Activated naive CD4-positive, alpha-beta T cell treated with anti-CD3 and anti-CD28 coated beads, Interleukin-2, amount 50 U/mL, for 72 hours (primary cell): ENCODE data around the gene TAS2R60. TPM values are rescaled to one million over a fixed set of nuclear protein-coding genes. Genes with fewer than 3 reads are reported as not detected.
"Not testable (repeated sequence)": the region's sequence is repeated elsewhere in the genome, so short reads cannot be mapped to it uniquely, and the experiment has no call there.

Experiments used
- ATAC-seq, 2 donors: fragments of 150-1000 bp; cut with Tn5 transposase; 2 replicates each; pipeline ENCODE4 v1.10.0; 2021; ENCODE audit warnings: mild to moderate bottlenecking in 2 of 2, moderate library complexity in 2 of 2
- DNase-seq, 2 donors: peaks; one replicate each; pipeline ENCODE4 v3.0.0; 2021 to 2022; ENCODE audit warnings: low spot score in 2 of 2
- H3K27ac Mint-ChIP-seq, 2 donors: one replicate each; pipeline ENCODE4 v1.8.0; 2022; ENCODE audit warnings: mild to moderate bottlenecking in 2 of 2, mixed read lengths in 2 of 2
- H3K36me3 Mint-ChIP-seq, 2 donors: one replicate each; pipeline ENCODE4 v1.8.0; 2022; ENCODE audit warnings: mixed read lengths in 2 of 2
- H3K9me3 Mint-ChIP-seq, 2 donors: one replicate each; pipeline ENCODE4 v1.8.0; 2022; ENCODE audit warnings: mixed read lengths in 2 of 2
- total RNA-seq, 2 donors: library from RNA; stranded (reverse); gene quantifications; one replicate each; pipeline ENCODE4 v1.2.3, GENCODE V29; 2022

Gene TAS2R60
- total RNA-seq, 2 donors from 2014 or later, result not detected

DNA sequence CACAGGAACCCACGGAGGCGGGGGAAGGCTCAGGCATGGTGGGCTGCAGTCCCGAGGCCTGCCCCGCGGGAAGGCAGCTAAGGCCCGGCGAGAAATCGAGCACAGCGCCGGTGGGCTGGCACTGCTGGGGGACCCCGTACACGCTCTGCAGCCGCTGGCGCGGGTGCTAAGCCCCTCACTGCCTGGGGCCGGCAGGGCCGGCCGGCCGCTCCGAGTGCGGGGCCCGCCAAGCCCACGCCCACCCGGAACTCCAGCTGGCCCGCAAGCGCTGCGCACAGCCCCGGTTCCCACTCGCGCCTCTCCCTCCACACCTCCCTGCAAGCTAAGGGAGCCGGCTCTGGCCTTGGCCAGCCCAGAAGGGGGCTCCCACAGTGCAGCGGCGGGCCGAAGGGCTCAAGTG is 18.8 kb upstream of the TAS2R60 start:
- H3K27ac Mint-ChIP-seq, H3K36me3 Mint-ChIP-seq, H3K9me3 Mint-ChIP-seq, ATAC-seq, DNase-seq: not testable (repeated sequence)

DNA sequence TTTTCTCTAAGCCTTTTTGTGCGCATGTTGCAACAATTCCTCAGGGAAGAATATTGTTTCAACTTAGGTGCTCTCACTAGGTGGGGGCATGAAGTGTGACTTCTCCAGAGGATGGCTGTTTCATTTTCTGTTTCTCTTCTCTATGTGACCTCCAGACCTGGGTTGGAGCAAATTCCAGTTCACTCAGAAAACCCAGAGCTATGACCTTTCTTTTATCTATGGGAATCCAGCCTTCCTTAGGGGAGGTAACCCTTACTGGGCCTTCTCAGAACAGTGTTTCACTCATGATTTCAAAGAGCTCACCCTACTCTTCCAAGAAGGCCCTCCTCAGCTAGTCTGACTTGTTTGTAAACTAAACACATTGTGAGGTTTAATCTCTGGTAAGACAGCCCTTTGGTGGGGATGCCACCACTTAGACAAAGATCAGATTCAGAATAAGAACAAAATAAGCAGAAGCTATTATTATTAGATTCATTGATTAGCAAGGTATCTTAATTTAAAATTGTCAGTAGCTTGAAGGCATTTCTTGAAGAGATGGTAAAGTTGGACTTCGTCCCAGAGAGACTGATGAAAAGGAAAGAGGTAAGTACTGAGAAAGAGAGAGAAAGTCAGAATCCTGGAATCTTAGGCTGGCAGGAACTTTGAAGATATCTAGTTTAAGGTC is 16.6 kb upstream of the TAS2R60 start:
- peak in 1 of 2 donors; percentile 48 for ATAC-seq
- H3K36me3 Mint-ChIP-seq, result no peaks in the 10 kb centered on the region
- peak overlapping the region in 1 of 2 donors; percentile 45 for H3K27ac Mint-ChIP-seq
- DNase-seq, result no peak
- no peaks in the 10 kb centered on the region for H3K9me3 Mint-ChIP-seq

DNA sequence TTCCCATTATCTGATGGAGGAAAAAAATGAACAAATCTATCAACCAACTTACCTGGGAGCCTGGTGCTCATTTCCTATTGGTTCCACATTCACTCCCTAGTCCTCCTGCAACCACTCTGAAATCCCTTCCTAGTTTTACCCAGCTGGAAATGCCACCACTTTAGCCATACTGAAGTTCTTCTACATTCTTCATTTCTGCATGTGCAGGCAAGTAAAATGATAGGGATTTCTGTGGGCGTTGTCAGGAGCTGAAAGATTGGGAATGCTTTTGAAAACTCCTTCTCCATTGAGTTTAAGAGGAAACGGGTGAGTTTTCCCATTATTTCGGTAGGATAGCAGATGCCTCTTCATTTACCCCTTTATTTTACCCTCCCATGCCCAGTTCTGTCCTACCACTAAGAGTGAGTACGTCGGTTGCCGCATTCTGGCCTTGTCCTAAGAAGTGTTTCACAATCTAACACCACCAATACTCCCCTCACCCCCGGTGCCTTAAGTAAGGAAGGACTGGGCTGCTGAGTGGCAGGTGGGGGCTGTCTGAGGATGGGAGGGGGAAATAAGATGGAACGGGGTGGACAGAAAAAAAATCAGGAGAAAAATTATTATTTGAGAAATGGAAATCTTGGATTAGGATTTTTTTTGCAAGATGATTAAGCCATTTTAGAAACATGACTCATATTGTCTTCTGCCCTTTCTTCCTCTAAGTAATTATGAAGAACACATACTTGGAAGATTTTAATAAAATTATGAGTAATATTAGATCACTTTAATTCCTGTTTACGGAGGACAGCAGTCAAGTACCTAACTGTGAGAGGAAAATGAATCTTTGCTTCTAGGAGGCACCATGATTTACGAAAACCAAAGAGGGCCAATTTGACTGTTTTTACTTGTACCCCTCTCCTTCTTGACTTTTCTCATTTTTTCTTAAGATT is 13.2 kb upstream of the TAS2R60 start:
- ATAC-seq (no peak), DNase-seq (no peak)
- no peak overlapping the region for H3K27ac Mint-ChIP-seq
- H3K9me3 Mint-ChIP-seq, result no peaks in the 10 kb centered on the region
- H3K36me3 Mint-ChIP-seq, result no peaks in the 10 kb centered on the region

DNA sequence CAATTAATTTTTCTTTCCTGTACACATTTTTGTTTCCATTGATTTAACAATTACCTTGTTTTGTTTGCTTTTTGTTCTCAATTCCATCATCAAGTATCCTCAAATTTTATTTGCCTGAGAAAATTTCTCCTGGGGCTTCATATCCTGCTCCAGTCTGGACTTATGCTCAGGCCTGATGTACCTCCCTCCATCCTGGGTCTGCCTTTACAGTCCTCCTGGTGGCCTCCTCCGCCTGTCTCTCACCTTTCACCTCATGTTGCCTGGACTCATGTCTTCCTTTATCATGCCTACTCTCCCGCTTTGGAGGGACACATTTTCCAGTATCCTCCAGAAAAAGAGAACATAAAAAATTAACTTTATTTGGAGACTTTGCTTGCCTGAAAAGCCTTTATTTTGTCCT is 12.1 kb upstream of the TAS2R60 start:
- ATAC-seq (no peak), DNase-seq (no peak)
- Mint-ChIP-seq H3K9me3 (no peaks in the 10 kb centered on the region), H3K27ac (no peak overlapping the region), H3K36me3 (no peaks in the 10 kb centered on the region)

DNA sequence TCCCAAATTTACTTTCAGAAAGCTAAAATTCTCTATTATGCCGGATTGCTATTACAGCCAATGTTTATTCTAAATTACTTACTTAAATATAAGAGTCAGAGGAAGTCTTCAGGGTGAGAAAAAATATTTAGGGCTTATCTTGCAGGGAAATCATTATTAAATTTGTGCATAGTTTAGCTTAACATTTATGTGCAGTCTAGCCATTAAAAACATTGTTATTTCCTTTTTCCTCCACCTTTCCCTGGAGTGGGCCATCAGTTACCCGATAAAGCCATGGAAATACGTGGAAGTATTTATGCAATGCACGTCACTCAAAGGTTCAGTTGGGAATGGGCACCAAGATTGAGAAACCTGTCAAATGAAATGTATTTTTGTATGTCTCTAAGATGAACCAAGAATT is 9.5 kb upstream of the TAS2R60 start:
- H3K27ac Mint-ChIP-seq, result no peak overlapping the region
- ATAC-seq (no peak), DNase-seq (no peak)
- H3K36me3 Mint-ChIP-seq, result no peaks in the 10 kb centered on the region
- H3K9me3 Mint-ChIP-seq, result peaks cover 0 to 3% of the 10 kb centered on the region in 2 donors

DNA sequence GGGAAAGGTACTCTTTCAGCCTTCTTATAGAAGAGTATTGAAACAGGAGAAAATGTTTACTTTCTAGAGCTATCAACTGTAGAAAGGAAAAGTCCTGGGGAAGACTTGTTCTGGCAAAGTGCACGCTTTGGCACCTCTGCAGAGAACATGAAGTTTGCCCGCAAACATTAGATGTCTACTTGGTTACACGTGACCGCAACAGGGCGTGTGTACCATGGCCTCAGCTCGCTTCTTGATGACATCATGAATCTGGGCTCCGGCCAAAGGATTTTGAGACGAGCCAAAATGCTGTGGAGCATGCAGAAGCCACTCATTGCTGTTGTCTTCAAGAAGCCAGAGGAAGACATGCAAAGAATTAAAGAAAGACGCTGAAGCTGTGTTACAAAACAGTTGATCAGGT is 8.6 kb upstream of the TAS2R60 start:
- no peak overlapping the region for H3K27ac Mint-ChIP-seq
- no peak for DNase-seq
- peaks cover 0 to 5% of the 10 kb centered on the region in 2 donors for H3K9me3 Mint-ChIP-seq
- no peak for ATAC-seq
- no peaks in the 10 kb centered on the region for H3K36me3 Mint-ChIP-seq

DNA sequence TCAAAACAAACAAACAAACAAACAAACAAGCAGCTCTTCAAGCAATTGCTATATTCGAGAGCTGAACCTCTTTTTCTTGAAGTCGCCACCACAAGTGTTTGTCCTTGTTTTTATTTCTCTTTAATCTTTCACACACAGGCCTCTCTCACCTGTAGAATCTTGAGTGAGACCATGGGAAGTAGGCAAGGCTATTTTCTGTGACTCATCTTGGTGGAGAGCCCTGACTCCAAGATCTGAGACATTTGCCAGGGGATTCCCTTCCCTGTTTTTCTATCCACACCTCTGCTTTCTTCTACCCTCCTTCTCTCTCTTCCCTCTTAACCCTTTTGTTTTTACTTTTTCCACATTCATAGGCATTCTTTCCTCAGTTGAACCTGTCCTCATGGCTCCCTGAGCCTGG is 8.0 kb upstream of the TAS2R60 start:
- no peak for ATAC-seq
- Mint-ChIP-seq H3K27ac (no peak overlapping the region), H3K36me3 (no peaks in the 10 kb centered on the region), H3K9me3 (peaks cover 0 to 5% of the 10 kb centered on the region in 2 donors)
- DNase-seq, result no peak

DNA sequence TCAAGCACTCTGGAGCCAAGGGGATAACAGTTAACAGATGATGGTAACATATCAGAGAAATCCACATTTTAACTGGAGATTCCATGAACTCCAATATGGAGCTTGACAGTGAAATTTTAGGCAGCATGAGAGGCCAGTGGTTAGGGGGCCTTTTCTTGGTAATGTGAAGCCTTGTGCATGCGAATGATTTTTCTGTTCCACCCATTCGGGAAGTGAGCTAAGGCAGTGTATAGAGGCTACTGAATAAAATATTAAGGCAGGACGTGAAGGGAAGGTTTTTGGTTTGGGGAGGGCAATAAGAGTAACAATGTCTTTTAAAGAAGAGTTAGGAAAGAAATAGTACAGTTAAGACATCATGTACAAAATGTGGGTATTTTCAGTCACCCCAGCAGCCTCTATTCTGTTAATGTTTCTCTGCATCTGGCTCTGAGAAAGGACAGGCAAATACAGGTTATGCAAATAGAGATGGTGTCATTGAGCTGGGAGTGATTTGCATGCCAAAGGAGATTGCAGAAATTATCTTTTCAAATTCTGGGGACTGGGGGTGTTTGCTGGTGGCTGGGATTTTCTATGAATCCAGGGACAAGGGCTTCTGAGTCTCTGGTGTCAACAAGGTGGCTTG is 6.8 kb upstream of the TAS2R60 start:
- peaks cover 0 to 5% of the 10 kb centered on the region in 2 donors for H3K9me3 Mint-ChIP-seq
- peak overlapping the region in 1 of 2 donors; percentile 24 for H3K27ac Mint-ChIP-seq
- ATAC-seq, result no peak
- no peak for DNase-seq
- H3K36me3 Mint-ChIP-seq, result no peaks in the 10 kb centered on the region

DNA sequence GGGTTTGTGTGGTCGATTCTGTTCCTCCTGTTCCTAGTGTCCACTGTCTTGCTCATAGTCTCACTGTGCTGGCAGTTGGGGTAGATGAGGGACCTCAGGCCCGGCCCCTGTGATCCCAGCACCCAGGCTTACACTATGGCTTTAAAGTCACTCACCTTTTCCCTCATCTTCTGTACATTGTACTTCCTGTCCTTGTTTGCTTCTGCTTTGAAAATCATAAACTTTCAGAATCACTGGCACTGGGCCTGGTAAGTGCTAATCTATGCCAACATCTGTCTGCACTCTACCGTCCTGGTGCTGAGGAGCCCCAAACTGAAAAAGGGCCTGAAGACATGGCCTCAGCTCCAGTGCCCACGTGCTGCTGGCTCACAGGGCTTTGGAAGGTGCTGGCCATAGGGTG is 5.7 kb upstream of the TAS2R60 start:
- peak; percentile 58 to 62 for ATAC-seq
- Mint-ChIP-seq H3K27ac (peak overlapping the region; percentile 45 to 86), H3K36me3 (no peaks in the 10 kb centered on the region), H3K9me3 (peaks cover 0 to 5% of the 10 kb centered on the region in 2 donors)
- no peak for DNase-seq

DNA sequence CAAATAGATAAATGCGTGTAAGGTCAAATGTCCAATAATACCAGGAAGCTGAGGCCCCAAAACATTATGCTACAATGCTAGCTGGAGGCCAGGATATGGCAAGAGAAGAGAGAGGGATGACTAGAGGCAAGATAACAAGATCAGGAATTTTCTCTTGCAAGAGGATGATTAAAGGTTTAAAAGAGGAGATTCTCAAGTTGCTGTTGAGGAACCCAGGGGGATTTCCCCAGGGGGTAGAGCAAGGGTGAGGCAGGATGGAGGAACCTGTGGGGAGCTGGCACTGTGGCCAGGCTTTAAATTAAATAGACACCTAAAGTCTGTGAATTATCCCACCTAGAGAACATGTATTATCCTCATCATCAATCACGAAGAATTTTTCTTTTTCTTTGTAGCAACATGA is 3.4 kb upstream of the TAS2R60 start:
- H3K27ac Mint-ChIP-seq, result no peak overlapping the region
- peaks cover 0 to 5% of the 10 kb centered on the region in 2 donors for H3K9me3 Mint-ChIP-seq
- ATAC-seq (no peak), DNase-seq (no peak)
- no peaks in the 10 kb centered on the region for H3K36me3 Mint-ChIP-seq

DNA sequence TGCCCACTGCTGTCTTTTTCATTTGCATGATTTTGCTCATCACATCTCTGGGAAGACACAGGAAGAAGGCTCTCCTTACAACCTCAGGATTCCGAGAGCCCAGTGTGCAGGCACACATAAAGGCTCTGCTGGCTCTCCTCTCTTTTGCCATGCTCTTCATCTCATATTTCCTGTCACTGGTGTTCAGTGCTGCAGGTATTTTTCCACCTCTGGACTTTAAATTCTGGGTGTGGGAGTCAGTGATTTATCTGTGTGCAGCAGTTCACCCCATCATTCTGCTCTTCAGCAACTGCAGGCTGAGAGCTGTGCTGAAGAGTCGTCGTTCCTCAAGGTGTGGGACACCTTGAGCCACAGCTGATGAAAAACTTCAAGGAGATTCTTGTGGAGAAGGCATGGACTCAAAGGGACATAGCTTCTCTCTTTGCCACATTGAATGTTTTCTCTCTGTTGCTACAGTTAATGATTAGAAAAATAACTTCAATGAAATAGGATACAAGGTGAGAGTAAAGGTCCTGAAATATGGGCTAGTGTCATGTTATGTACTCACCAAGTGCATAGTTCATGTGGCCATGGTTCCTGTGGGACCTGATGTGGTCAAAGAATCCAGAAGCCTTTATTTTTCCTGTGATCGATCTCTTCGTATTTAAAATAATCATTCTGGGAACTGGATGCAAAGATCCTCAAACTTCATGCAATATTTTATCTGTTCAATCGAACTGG is 970 bp downstream of the TAS2R60 start:
- no peak for DNase-seq
- no peak overlapping the region for H3K27ac Mint-ChIP-seq
- H3K9me3 Mint-ChIP-seq, result no peaks in the 10 kb centered on the region
- no peaks in the 10 kb centered on the region for H3K36me3 Mint-ChIP-seq
- ATAC-seq, result no peak

DNA sequence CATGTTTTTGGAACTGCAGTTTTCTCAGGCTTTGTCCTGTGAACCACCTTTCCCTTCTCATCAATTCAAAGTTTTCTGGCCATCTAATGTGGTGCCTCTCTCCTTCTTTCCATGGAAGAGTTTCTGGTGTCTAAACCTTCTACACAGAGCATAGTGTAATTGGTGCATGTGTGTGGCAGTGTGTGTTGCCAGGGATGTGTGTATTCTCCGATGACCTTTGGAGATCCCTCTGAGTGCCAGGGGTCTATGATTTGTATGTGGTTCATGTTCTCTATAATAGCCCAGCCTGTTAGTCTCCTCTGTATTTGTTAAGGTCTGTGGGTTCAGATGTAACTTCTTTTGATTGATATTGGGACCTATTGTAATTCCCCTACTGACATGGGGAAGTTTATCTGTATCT is 1.5 kb downstream of the TAS2R60 start:
- ATAC-seq (no peak), DNase-seq (no peak)
- Mint-ChIP-seq H3K27ac (no peak overlapping the region), H3K36me3 (no peaks in the 10 kb centered on the region), H3K9me3 (no peaks in the 10 kb centered on the region)

DNA sequence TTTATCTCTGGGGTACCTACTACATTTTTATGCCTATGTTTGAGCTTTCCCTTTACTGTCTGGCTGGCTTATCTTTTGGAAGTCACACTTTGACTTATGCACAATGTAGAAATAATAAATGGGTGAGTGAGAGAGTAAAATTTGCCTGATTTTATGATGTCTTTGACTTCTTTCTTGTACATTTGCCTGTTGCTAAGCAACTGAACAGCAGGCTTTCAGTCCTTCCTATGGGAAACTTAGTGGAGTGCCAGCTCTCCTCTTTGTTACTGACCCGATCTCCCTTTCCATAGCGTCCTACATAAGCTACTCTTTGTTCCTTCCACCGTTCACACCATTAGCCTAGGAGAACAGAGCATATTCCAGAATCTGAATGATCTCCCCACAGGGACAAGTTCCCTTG is 4.2 kb downstream of the TAS2R60 start:
- DNase-seq (no peak), ATAC-seq (no peak)
- Mint-ChIP-seq H3K27ac (no peak overlapping the region), H3K36me3 (peaks cover 0 to 3% of the 10 kb centered on the region in 2 donors), H3K9me3 (no peaks in the 10 kb centered on the region)

DNA sequence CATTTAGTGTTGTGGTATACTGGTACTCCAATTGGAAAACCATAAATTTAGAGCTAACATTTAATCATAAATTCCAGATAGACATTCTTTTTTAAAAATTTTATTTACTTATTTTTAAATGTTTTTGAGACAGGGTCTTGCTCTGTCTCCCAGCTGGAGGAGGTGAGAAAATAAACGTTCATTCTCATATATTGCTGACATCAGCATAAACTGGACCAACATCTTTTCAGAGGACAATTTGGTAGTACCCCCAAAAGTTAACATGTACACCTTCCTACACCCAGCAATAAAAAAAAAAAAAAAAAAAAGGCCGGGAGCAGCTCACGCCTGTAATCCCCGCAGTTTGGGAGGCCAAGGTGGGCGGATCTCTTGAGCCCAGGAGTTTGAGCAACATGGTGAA is 5.2 kb downstream of the TAS2R60 start:
- no peak for ATAC-seq
- no peak for DNase-seq
- H3K27ac Mint-ChIP-seq, result no peak overlapping the region
- H3K36me3 Mint-ChIP-seq, result peaks cover 0 to 5% of the 10 kb centered on the region in 2 donors
- no peaks in the 10 kb centered on the region for H3K9me3 Mint-ChIP-seq

DNA sequence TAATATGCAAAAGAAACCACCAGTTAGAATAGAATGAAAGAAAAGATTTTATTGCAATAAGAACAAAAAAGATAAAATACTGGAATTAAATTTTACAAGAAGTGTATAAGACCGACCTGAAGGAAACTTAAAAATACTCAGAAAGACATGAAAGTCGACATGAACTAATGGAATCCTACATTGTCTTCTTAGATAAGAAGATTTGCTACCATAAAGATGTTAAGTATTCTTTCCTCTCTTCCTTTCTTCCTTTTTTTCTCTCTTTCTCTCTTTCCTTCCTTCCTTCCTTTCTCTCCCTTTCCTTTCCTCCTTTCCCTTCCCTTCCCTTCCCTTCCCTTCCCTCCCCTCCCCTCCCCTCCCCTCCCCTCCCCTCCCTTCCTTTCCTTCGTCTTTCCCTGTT is 6.5 kb downstream of the TAS2R60 start:
- H3K27ac Mint-ChIP-seq, result no peak overlapping the region
- DNase-seq, result no peak
- ATAC-seq, result no peak
- H3K36me3 Mint-ChIP-seq, result peaks cover 0 to 5% of the 10 kb centered on the region in 2 donors
- H3K9me3 Mint-ChIP-seq, result no peaks in the 10 kb centered on the region

DNA sequence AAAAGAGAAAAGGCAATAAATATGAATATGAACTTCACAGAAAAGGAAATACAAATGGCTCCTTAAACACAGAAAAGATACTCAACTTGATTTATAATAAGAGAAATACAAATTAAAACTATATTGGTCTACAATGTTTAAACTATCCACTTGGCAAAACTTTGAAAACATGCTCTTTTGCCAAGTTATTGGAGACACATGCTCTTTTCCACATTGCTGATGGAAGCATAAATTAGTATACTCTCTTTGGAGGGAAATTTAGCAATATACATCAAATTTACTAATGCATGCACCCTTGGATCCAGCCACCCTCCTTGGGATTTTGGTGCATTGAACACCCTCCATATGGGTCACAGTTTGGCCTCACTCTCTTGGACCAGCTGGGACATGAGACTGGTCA is 7.9 kb downstream of the TAS2R60 start:
- no peak for DNase-seq
- H3K36me3 Mint-ChIP-seq, result peaks cover 0 to 5% of the 10 kb centered on the region in 2 donors
- no peak for ATAC-seq

DNA sequence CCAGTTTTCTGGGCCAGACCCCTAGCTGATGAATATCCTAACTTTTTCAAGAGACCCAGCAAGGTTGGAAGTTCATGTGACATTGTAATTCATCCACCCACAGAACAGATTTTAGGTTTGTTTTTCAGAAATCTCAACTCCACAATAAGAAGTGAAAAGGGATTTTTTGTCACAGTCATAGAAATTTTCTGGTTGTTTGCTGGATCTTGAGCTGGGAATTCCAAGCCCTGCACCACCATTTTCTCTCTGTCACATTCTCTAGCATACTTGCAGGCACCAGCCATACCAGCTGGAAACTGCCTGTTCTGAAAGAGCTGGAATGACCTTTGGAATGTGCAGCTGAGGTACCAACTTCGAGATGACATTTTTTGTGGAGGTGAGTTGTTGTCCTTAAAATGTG is 8.5 kb downstream of the TAS2R60 start:
- Mint-ChIP-seq H3K9me3 (no peaks in the 10 kb centered on the region), H3K27ac (no peak overlapping the region), H3K36me3 (peaks cover 0 to 5% of the 10 kb centered on the region in 2 donors)
- ATAC-seq, result no peak
- DNase-seq, result no peak

More for the DNA sequence above, 7.9 kb downstream of the TAS2R60 start:
- H3K27ac Mint-ChIP-seq, result no peak overlapping the region
- H3K9me3 Mint-ChIP-seq, result no peaks in the 10 kb centered on the region
